Mesenchymal stem cell (in vitro differentiated cells and primary cell): ENCODE results near the gene REL. TPM values are rescaled to one million over a fixed set of nuclear protein-coding genes. Genes with fewer than 3 reads are reported as not detected.

Experiments
- DNase-seq: peaks from one replicate; pipeline ENCODE4 v3.0.0-alpha.2; 2013
- H2AFZ ChIP-seq: one replicate; pipeline ENCODE4 v1.6.1; 2013; ENCODE audit warnings: low read depth, mild to moderate bottlenecking, control low read depth, inconsistent platforms, low read length, moderate library complexity
- H2AK5ac ChIP-seq: 2 replicates; pipeline ENCODE4 v1.6.1; 2013; ENCODE audit warnings: low read length, moderate library complexity, mild to moderate bottlenecking, inconsistent platforms; ENCODE audit not compliant: severe bottlenecking
- H2BK120ac ChIP-seq: one replicate; pipeline ENCODE4 v1.6.1; 2013; ENCODE audit warnings: low read depth, mild to moderate bottlenecking, inconsistent platforms, low read length, moderate library complexity
- H2BK12ac ChIP-seq, 2 experiments: one replicate each; pipeline ENCODE4 v1.6.1; 2013; ENCODE audit warnings: inconsistent platforms in 2 of 2, low read length in 2 of 2, mild to moderate bottlenecking in 2 of 2, moderate library complexity in 2 of 2, control low read depth in 1 of 2
- H2BK15ac ChIP-seq: one replicate; pipeline ENCODE4 v1.6.1; 2013; ENCODE audit warnings: mild to moderate bottlenecking, low read depth, inconsistent platforms; ENCODE audit not compliant: poor library complexity, severe bottlenecking
- H2BK5ac ChIP-seq: 2 replicates; pipeline ENCODE4 v1.6.1; 2013; ENCODE audit warnings: low read depth, mild to moderate bottlenecking, low read length, control low read depth, inconsistent platforms; ENCODE audit not compliant: poor library complexity, severe bottlenecking
- H3K14ac ChIP-seq, 2 experiments: one replicate each; pipeline ENCODE4 v1.6.1; 2013; ENCODE audit warnings: inconsistent platforms in 2 of 2, low read length in 2 of 2, control low read depth in 1 of 2, mild to moderate bottlenecking in 1 of 2, moderate library complexity in 1 of 2
- H3K18ac ChIP-seq, 2 experiments: one replicate each; pipeline ENCODE4 v1.6.1; 2013; ENCODE audit warnings: inconsistent platforms in 2 of 2, low read length in 2 of 2, control low read depth in 1 of 2, low read depth in 1 of 2, mild to moderate bottlenecking in 1 of 2
- H3K23ac ChIP-seq, 2 experiments: one replicate each; pipeline ENCODE4 v1.6.1; 2013; ENCODE audit warnings: inconsistent platforms in 2 of 2, low read length in 2 of 2, mild to moderate bottlenecking in 2 of 2, moderate library complexity in 2 of 2, control low read depth in 1 of 2
- H3K27ac ChIP-seq: 2 replicates; pipeline ENCODE4 v1.5.1; 2013; ENCODE audit warnings: mild to moderate bottlenecking, moderate library complexity, low read length, control low read depth, inconsistent platforms; ENCODE audit not compliant: poor library complexity, severe bottlenecking
- H3K27me3 ChIP-seq, 2 experiments: 2 replicates each; pipeline versions ENCODE4 v1.6.1 to v1.7.0; 2013; ENCODE audit warnings: low read length in 2 of 2, mild to moderate bottlenecking in 2 of 2, moderate library complexity in 2 of 2, control low read depth in 1 of 2, inconsistent platforms in 1 of 2; ENCODE audit not compliant: control insufficient read depth in 1 of 2, insufficient read depth in 1 of 2
- H3K36me3 ChIP-seq, 2 experiments: 2 replicates each; pipeline versions ENCODE4 v1.6.1 to v1.7.0; 2013; ENCODE audit warnings: low read length in 2 of 2, control low read depth in 1 of 2, inconsistent platforms in 1 of 2, low read depth in 1 of 2, mild to moderate bottlenecking in 1 of 2; ENCODE audit not compliant: insufficient read depth in 2 of 2, control insufficient read depth in 1 of 2
- H3K4ac ChIP-seq, 2 experiments: one replicate each; pipeline ENCODE4 v1.6.1; 2013; ENCODE audit warnings: inconsistent platforms in 2 of 2, low read length in 2 of 2, mild to moderate bottlenecking in 2 of 2, moderate library complexity in 2 of 2, control low read depth in 1 of 2, low read depth in 1 of 2
- H3K4me1 ChIP-seq: 2 replicates; pipeline ENCODE4 v1.6.1; 2013; ENCODE audit warnings: low read depth, low read length, control low read depth; ENCODE audit not compliant: control insufficient read depth, insufficient read depth
- H3K4me2 ChIP-seq: 2 replicates; pipeline ENCODE4 v1.6.1; 2013; ENCODE audit warnings: low read length, mild to moderate bottlenecking, inconsistent platforms; ENCODE audit not compliant: poor library complexity, severe bottlenecking
- H3K4me3 ChIP-seq, 2 experiments: 2 replicates each; pipeline versions ENCODE4 v1.5.1 to v1.7.0; 2013; ENCODE audit warnings: low read length in 2 of 2, mild to moderate bottlenecking in 2 of 2, control low read depth in 1 of 2, low read depth in 1 of 2; ENCODE audit not compliant: insufficient read depth in 1 of 2
- H3K79me1 ChIP-seq: replicated peaks from 2 replicates; pipeline ENCODE4 v1.6.1; 2013; ENCODE audit warnings: mild to moderate bottlenecking, control low read depth, low read length, inconsistent platforms; ENCODE audit not compliant: poor library complexity, severe bottlenecking
- H3K9ac ChIP-seq: 2 replicates; pipeline ENCODE4 v1.7.0; 2013; ENCODE audit warnings: mild to moderate bottlenecking, low read length, moderate library complexity
- H3K9me3 ChIP-seq: 2 replicates; pipeline ENCODE4 v1.7.0; 2013; ENCODE audit warnings: mild to moderate bottlenecking, low read length; ENCODE audit not compliant: control insufficient read depth
- H4K8ac ChIP-seq: one replicate; pipeline ENCODE4 v1.6.1; 2013; ENCODE audit warnings: inconsistent platforms, mild to moderate bottlenecking, low read length, moderate library complexity
- H4K91ac ChIP-seq: one replicate; pipeline ENCODE4 v1.6.1; 2013; ENCODE audit warnings: mild to moderate bottlenecking, low read length, inconsistent platforms
- WGBS: methylation state at CpG from one replicate; pipeline ENCODE4 v1.1.7; 2013; ENCODE audit warnings: mixed read lengths; 5-methylcytosine and 5-hydroxymethylcytosine counted together
- polyA plus RNA-seq, 2 experiments: library from polyadenylated mRNA; stranded (reverse); fragments of 200-250 nt; gene quantifications; one replicate each; pipeline ENCODE4 v1.2.3, GENCODE V29; 2013

The REL gene
- polyA plus RNA-seq (2013, experiment 1 of 2), result 3.1 TPM
- polyA plus RNA-seq (2013, experiment 2 of 2), result 2.7 TPM

DNA sequence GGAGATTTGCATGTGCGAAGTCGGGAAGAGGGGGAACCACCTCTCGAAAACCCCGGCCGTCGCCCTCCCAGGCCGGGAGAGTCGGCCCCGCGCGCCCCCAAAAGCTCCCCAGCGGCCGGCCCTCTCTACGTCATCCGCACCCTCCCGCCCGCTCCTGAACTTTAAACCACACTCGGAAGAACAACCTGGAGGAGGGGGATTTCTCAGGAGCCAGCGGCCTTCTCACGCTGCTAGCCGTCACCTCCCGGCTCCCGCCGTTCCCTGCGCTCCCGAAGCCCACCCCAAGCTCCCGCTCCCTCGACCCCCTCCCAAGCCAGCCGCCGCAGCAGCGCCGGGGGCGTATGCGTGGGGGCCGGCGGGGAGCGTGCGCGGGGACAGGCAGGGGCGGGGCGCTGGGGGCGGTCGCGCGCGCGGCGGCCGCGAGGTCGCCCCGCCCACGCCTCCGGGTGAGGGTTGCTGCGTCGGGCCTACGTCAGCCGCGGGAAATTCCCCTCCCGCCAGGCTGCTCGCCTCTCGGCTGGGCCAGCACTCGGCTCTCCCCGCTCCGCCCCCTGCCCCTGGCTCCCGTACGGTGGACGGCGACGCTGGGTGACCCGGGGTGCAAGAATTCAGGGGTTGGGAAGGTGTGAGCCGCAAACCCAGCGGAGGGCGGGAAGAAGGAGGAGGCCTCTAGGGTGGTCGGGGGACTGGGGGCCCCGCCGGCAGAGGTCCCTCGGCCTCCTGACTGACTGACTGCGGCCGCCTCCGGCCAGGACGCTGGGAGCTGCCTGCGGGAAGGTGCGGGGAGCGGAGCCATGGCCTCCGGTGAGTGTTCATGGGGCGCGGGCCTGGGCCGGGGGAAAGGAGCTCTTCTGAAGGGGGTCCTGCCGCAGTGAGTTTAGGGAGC, at the start of gene REL:
REL (plus strand) TSS at position 528 of the 886 bp plus-strand sequence; CDS start at position 795, 267 bp downstream.
- Histone ChIP-seq H4K8ac (peak within 1 kb of the TSS; percentile 89), H3K79me1 (peaks cover 6% of the 10 kb centered on the region), H3K23ac (peak within 1 kb of the TSS in 1 of 2 experiments; percentile 79), H3K4me1 (peaks cover 2% of the 10 kb centered on the region), H3K36me3 (no peaks in the 10 kb centered on the region), H3K4ac (peak within 1 kb of the TSS; percentile 81 to 85), H3K4me3 (peak within 1 kb of the TSS; percentile 91 to 92), H3K4me2 (peak within 1 kb of the TSS; percentile 81), H2BK15ac (peak within 1 kb of the TSS; percentile 96), H4K91ac (peak within 1 kb of the TSS; percentile 50), H2BK12ac (no peak within 1 kb of the TSS), H2AK5ac (no peak within 1 kb of the TSS), H3K27me3 (no peaks in the 10 kb centered on the region), H3K9ac (peak within 1 kb of the TSS; percentile 98), H2BK120ac (peak within 1 kb of the TSS; percentile 85), H3K14ac (peak within 1 kb of the TSS in 1 of 2 experiments; percentile 87), H2AFZ (peak within 1 kb of the TSS; percentile 97), H3K27ac (peak within 1 kb of the TSS; percentile 68), H2BK5ac (peak within 1 kb of the TSS; percentile 49), H3K9me3 (no peaks in the 10 kb centered on the region), H3K18ac (peak within 1 kb of the TSS; percentile 81 to 85)
- under 1% methylated on average over 68 of the region's 90 CpGs for whole genome bisulfite sequencing
- DNase-seq, result peak; percentile 94

DNA sequence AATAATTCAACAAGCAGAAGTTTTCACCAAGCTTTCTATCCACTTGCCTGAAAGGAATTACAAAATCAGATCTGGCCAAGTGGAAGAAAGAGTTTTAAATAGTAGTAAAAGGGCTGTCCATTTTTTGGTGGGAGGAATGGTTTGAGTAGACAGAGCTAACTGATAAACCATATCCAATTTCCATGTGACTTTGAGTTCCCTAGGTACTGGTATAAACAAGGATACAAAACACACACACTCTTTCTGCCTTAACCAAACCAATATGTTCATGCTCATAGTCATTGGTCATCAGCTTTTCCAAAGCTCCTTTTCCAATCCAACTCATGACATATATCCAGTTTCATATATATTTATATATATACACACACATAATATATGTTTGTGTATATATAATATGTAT, 49.5 kb upstream of the REL start:
- Histone ChIP-seq H3K23ac (no peak overlapping the region), H2BK12ac (no peak overlapping the region)

DNA sequence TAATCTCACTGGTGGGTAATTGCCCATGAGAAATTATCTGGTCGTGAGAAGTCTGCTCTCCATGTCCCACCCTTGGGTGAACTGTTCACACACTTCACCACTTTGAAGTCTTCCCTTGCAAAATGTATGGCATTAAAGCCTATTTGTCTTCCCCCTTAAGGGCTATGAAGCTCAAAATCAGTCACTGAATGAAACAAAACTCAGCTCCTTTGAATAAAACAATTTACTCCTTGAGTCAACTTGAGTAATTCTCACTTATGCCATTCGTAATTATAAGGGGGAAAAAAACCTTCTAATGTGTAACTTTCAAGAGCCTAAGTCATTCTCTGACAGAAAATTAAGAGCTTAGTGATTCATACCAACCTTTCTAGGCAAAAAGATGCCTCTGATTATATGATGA, 48.8 kb upstream of the REL start:
- Histone ChIP-seq H3K4me3 (no peak overlapping the region), H3K27me3 (peaks cover 45 to 56% of the 10 kb centered on the region in 2 experiments), H3K9me3 (no peaks in the 10 kb centered on the region), H2BK120ac (no peak overlapping the region), H4K91ac (no peak overlapping the region), H3K4me2 (no peak overlapping the region), H2BK15ac (no peak overlapping the region), H3K79me1 (no peaks in the 10 kb centered on the region), H2AK5ac (no peak overlapping the region), H3K27ac (no peak overlapping the region), H3K36me3 (no peaks in the 10 kb centered on the region), H3K14ac (no peak overlapping the region), H3K4ac (no peak overlapping the region), H3K4me1 (no peaks in the 10 kb centered on the region), H2AFZ (no peak overlapping the region), H2BK5ac (no peak overlapping the region), H2BK12ac (no peak overlapping the region), H3K23ac (no peak overlapping the region), H4K8ac (no peak overlapping the region), H3K18ac (no peak overlapping the region), H3K9ac (no peak overlapping the region)
- WGBS, result 83% methylated on average over 1 of the region's 2 CpGs
- DNase-seq, result no peak

More for the DNA sequence above, 49.5 kb upstream of the REL start:
- no peak overlapping the region for H3K14ac ChIP-seq
- DNase-seq, result no peak
- H3K4me3 ChIP-seq, result no peak overlapping the region
- no peaks in the 10 kb centered on the region for H3K4me1 ChIP-seq
- H4K91ac ChIP-seq, result no peak overlapping the region
- no peak overlapping the region for H3K9ac ChIP-seq
- no peak overlapping the region for H2AK5ac ChIP-seq
- H3K9me3 ChIP-seq, result no peaks in the 10 kb centered on the region
- H3K27me3 ChIP-seq, result peaks cover 42 to 50% of the 10 kb centered on the region in 2 experiments
- no peak overlapping the region for H2AFZ ChIP-seq
- no peaks in the 10 kb centered on the region for H3K79me1 ChIP-seq
- H3K4me2 ChIP-seq, result no peak overlapping the region
- no peak overlapping the region for H2BK5ac ChIP-seq
- H3K4ac ChIP-seq, result no peak overlapping the region
- H4K8ac ChIP-seq, result no peak overlapping the region
- no peak overlapping the region for H3K18ac ChIP-seq
- H2BK120ac ChIP-seq, result no peak overlapping the region
- H3K36me3 ChIP-seq, result no peaks in the 10 kb centered on the region
- no peak overlapping the region for H2BK15ac ChIP-seq
- no peak overlapping the region for H3K27ac ChIP-seq

DNA sequence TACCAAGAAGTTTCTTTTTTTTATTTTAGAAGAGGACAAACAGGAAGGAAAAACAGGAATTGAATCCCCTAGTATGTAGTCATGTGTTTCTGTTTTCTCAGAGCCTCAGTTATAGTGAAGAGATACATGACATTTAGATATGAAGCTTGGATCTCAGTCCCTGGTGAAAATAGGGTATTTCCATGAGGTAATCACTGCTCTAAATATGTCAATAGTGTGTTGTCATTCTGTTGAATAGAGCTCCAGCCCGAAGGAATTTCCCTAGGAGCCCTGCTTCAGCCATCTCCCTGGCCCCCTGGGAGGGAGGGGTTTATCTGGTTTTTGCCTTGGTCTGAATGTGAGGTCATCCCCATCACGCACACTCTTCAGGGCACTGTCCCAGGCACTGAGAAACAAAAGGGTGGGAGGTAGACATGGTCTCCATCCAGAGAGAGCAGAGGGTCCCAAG, 47.1 kb upstream of the REL start:
- H3K4me3 ChIP-seq, result no peak overlapping the region
- H3K14ac ChIP-seq, result no peak overlapping the region
- no peak for DNase-seq
- H2BK15ac ChIP-seq, result no peak overlapping the region
- no peaks in the 10 kb centered on the region for H3K36me3 ChIP-seq
- H3K79me1 ChIP-seq, result no peaks in the 10 kb centered on the region
- H3K4me2 ChIP-seq, result no peak overlapping the region
- no peak overlapping the region for H2BK5ac ChIP-seq
- 60% methylated on average over 2 of the region's 2 CpGs for WGBS
- no peak overlapping the region for H2AFZ ChIP-seq
- H2AK5ac ChIP-seq, result no peak overlapping the region
- H3K23ac ChIP-seq, result no peak overlapping the region
- peaks cover 42 to 51% of the 10 kb centered on the region in 2 experiments for H3K27me3 ChIP-seq
- H3K9ac ChIP-seq, result no peak overlapping the region
- H2BK120ac ChIP-seq, result no peak overlapping the region
- H3K18ac ChIP-seq, result no peak overlapping the region
- H3K9me3 ChIP-seq, result no peaks in the 10 kb centered on the region
- H3K4me1 ChIP-seq, result no peaks in the 10 kb centered on the region
- H4K8ac ChIP-seq, result no peak overlapping the region
- H4K91ac ChIP-seq, result no peak overlapping the region
- H2BK12ac ChIP-seq, result no peak overlapping the region
- no peak overlapping the region for H3K4ac ChIP-seq
- no peak overlapping the region for H3K27ac ChIP-seq
